ENCODE data around the gene PYGB.

PYGB gene

DNA sequence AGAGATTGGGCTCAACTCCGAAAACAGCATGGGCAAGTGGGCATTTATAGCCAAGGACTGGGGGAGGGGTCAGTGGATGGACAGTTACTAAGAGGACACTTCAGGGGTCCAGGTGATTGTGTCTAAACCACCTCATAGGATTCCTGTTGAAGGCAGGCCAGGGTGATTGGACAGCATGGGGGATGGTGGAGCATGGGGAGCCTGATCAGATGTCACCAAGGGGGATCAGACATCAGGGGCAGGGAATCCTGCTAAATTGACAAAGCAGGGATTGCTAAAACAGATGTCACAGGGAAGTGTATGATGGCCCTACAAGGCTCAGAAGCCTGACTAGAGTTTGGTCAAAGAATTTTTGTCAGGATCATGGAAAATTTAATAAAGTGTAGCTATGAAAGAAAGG is 2.4 kb upstream of the PYGB start:
- no peak overlapping the region for H3K4me3 ChIP-seq (ENCODE audit: low read depth, low read length)
- TF ChIP-seq, protein P1, sequence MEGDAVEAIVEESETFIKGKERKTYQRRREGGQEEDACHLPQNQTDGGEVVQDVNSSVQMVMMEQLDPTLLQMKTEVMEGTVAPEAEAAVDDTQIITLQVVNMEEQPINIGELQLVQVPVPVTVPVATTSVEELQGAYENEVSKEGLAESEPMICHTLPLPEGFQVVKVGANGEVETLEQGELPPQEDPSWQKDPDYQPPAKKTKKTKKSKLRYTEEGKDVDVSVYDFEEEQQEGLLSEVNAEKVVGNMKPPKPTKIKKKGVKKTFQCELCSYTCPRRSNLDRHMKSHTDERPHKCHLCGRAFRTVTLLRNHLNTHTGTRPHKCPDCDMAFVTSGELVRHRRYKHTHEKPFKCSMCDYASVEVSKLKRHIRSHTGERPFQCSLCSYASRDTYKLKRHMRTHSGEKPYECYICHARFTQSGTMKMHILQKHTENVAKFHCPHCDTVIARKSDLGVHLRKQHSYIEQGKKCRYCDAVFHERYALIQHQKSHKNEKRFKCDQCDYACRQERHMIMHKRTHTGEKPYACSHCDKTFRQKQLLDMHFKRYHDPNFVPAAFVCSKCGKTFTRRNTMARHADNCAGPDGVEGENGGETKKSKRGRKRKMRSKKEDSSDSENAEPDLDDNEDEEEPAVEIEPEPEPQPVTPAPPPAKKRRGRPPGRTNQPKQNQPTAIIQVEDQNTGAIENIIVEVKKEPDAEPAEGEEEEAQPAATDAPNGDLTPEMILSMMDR (IDR thresholded peaks at IDR 0.05; ENCODE audit: low read depth, low read length), result no peak
- no peak for DNase-seq (ENCODE audit: low read depth, low spot score)
- in situ Hi-C loops (cut with HindIII; ENCODE audit: low sequenced_read_pairs), result no loop called here

DNA sequence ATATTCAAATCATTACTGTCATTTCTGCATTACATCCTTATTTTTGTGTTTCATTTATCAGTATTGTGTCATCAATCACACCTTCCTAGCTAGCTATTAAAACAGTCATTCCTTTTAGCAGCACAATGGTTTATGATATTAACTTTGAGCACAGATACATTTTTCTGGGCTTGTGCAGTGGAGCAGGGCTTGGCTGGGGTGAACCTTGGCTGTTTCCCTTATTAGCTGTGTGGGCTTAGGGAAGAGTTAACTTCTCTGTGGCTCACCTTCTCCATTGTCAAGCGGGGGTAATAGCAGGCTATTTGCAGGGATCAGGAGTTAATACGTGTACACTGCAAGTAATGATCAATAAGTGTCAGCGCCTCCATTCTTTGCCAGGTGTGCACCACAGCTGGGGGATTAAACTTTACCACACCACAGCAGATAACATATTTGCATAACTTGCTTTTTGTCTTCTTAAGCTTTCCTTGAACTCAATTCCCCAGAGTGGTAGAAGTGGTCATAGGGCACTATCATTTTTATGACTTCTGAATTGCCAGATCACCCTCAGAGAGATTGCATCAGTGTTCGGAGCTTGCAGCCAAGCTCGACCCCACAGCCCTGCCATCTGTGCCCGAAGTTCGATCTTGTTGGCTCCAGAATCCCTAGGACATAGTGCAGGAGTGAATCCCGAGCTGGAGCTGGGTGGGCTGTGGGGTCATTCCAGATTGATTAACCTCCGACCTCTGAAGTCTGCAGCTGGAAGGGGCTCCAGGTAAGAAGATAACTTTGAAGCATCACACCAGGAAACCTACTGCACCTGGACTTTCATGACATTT is 1.5 kb upstream of the PYGB start:
- TF ChIP-seq, protein P1 (IDR thresholded peaks at IDR 0.05; ENCODE audit: low read depth, low read length), result no peak
- DNase-seq (ENCODE audit: low read depth, low spot score), result no peak
- peak overlapping the region; percentile 93 for H3K4me3 ChIP-seq (ENCODE audit: low read depth, low read length)
- in situ Hi-C loops (cut with HindIII; ENCODE audit: low sequenced_read_pairs), result no loop called here

DNA sequence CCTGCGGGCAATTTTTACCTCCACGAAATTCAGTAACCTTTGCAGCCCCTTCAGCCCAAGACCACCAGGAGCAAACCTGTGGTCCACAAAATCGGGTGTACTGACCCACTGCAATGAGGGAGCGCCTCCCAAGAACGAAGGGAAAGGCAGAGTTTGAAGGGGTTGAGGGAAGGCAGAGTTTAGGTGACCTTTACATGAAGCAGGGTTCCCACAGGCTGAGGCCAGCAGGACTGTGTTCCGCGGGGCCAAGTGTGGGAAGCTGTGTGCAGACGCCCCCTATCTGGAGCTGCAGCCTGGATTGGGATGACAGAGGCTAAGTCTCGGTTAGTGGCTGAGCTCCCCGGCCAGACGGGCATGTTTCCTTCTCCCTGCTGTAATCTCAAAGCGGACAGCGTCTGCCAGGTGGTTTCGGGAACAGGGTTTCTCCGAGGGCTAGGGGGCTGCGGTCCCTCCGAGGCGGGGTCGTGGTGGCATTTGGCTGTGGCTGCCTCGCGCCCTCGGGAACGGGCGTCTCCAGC is 826 bp upstream of the PYGB start:
- in situ Hi-C loops (cut with HindIII; ENCODE audit: low sequenced_read_pairs), result no loop called here
- TF ChIP-seq, protein P1 (IDR thresholded peaks at IDR 0.05; ENCODE audit: low read depth, low read length), result peak; percentile 76
- DNase-seq (ENCODE audit: low read depth, low spot score), result peak; percentile 74

DNA sequence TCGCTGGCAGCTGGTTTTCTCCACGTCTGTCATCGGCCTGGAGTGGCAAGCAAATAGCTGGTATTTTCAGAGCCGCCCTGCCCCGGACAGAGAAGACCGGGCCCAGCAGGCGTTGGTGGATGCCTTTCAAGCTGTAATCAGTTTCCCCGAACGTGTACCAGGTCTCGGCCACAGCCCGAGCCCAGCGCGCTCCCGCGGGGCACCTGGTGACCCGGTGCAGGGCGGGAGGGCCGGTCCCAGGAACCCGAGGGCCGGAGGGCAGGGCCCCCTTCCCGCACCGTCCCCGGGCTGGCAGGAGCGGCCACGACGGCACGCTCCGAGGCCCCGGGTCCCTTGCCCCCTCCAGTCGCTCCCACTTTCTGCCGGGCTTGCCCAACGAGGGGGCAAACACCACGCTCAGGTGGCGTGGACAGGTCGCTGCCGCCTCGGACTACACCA is 348 bp upstream of the PYGB start:
- in situ Hi-C loops (cut with HindIII; ENCODE audit: low sequenced_read_pairs), result no loop called here
- DNase-seq (ENCODE audit: low read depth, low spot score), result peak; percentile 62
- H3K4me3 ChIP-seq (ENCODE audit: low read depth, low read length), result peak overlapping the region; percentile 93
- TF ChIP-seq, protein P1 (IDR thresholded peaks at IDR 0.05; ENCODE audit: low read depth, low read length), result no peak

More for the DNA sequence above, 826 bp upstream of the PYGB start:
- H3K4me3 ChIP-seq (ENCODE audit: low read depth, low read length), result peak overlapping the region; percentile 93

DNA sequence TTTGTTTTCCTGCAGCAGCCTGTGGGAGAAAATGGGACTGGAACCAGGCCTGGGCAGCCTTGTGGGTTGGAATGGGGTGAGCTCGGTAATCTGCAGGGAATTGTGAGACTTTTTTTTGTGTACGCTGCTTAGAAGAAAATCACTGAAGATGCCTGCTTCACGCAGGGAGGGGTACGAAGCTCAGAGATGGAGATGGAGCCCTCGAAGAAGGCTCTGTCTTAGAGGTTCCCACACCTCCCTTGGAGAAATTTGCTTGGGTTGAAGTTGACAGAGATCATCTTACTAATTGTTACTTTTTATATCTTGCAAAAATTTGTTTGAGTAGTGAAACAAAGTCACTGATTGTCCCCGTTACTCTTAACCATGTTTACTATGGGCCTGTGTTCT is 894 bp downstream of the PYGB start:
- in situ Hi-C loops (cut with HindIII; ENCODE audit: low sequenced_read_pairs), result no loop called here
- DNase-seq (ENCODE audit: low read depth, low spot score), result peak; percentile 32
- peak overlapping the region; percentile 93 for H3K4me3 ChIP-seq (ENCODE audit: low read depth, low read length)
- TF ChIP-seq, protein P1 (IDR thresholded peaks at IDR 0.05; ENCODE audit: low read depth, low read length), result no peak

DNA sequence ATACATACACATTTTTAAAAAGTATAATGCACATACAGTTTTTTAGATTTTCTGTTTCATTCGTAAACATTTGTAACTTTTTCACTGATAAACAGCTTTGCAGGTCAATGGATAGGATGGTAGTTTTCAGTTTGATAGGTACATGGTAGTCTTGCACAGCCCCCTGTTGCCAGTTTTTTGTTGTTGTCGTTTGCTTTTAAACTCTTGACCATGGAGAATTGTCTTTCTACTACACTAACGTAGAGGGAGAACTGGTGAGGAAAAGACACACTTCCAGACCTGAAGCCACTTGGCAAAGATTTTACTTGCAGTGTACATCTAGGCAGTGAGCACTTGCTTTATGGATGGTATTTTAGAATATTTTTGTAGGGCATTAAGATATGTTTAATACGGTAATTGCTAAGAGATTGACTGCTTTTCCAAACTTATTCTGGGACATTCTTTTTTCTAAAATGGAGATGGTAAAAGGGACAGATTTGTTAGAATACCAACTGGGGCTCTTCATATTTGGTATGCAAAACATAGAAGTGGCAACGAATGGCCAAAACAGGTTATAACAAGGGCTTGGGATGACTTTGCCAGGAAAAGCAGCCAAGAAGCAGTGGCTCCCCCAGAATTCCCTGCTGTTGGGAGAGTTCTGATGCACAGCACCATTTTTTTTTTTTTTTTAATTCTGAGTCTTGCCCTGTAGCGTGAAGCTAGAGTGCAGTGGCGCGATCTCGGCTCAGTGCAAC is 1.5 kb downstream of the PYGB start:
- in situ Hi-C loops (cut with HindIII; ENCODE audit: low sequenced_read_pairs), result no loop called here
- peak overlapping the region; percentile 93 for H3K4me3 ChIP-seq (ENCODE audit: low read depth, low read length)
- peak; percentile 29 for DNase-seq (ENCODE audit: low read depth, low spot score)
- TF ChIP-seq, protein P1 (IDR thresholded peaks at IDR 0.05; ENCODE audit: low read depth, low read length), result no peak

Data from astrocyte of the spinal cord (primary cell).